CD4-positive, CD25-positive, alpha-beta regulatory T cell (primary cell): ENCODE data around the gene CNOT4. TPM values are rescaled to one million over a fixed set of nuclear protein-coding genes. Genes with fewer than 3 reads are reported as not detected.
A peak's percentile ranks its signal among the peaks of the same experiment; 100 is the strongest.
"Not testable (repeated sequence)": the region's sequence is repeated elsewhere in the genome, so short reads cannot be mapped to it uniquely, and the experiment has no call there.

Experiments used
- ATAC-seq, 2 donors: fragments of 150-1000 bp; cut with Tn5 transposase; one replicate each; pipeline ENCODE4 v1.10.0; 2021; ENCODE audit warnings: low read depth in 2 of 2, moderate number of reproducible peaks in 2 of 2, moderate library complexity in 1 of 2
- DNase-seq, 3 donors: peaks; one replicate each; pipeline versions ENCODE4 v3.0.0 to v3.0.0-alpha.2; 2012 to 2022; ENCODE audit warnings: mixed read lengths in 1 of 3
- H3K27ac ChIP-seq: one replicate; pipeline ENCODE4 v1.7.0; 2013; ENCODE audit warnings: mild to moderate bottlenecking, low read length; ENCODE audit not compliant: insufficient read depth, poor library complexity, severe bottlenecking
- H3K27me3 ChIP-seq: one replicate; pipeline ENCODE4 v1.7.0; 2013; ENCODE audit warnings: low read length; ENCODE audit not compliant: control insufficient read depth, insufficient read depth
- H3K36me3 ChIP-seq: one replicate; pipeline ENCODE4 v1.7.0; 2013; ENCODE audit warnings: mild to moderate bottlenecking, low read length, moderate library complexity; ENCODE audit not compliant: control insufficient read depth, insufficient read depth
- H3K4me1 ChIP-seq: 2 replicates; pipeline ENCODE4 v1.7.0; 2013; ENCODE audit warnings: mild to moderate bottlenecking, low read length; ENCODE audit not compliant: insufficient read depth, control insufficient read depth, poor library complexity, severe bottlenecking
- H3K4me3 ChIP-seq: one replicate; pipeline ENCODE4 v1.7.0; 2013; ENCODE audit warnings: low read depth, mild to moderate bottlenecking, low read length, moderate library complexity
- H3K9me3 ChIP-seq, 2 experiments: 1 replicate in 1 of 2; 2 replicates in 1 of 2; pipeline ENCODE4 v1.7.0; 2013; ENCODE audit warnings: low read length in 2 of 2, mild to moderate bottlenecking in 1 of 2, moderate library complexity in 1 of 2; ENCODE audit not compliant: control insufficient read depth in 2 of 2
- H3K27ac Mint-ChIP-seq, 3 donors: one replicate each; pipeline ENCODE4 v1.8.0; 2020 to 2022; ENCODE audit warnings: mild to moderate bottlenecking in 3 of 3, mixed read lengths in 3 of 3, moderate library complexity in 2 of 3
- H3K27me3 Mint-ChIP-seq: one replicate; pipeline ENCODE4 v1.8.0; 2022; ENCODE audit warnings: mild to moderate bottlenecking, mixed read lengths
- H3K36me3 Mint-ChIP-seq: one replicate; pipeline ENCODE4 v1.8.0; 2020; ENCODE audit warnings: mixed read lengths
- H3K4me1 Mint-ChIP-seq, 4 donors: one replicate each; pipeline ENCODE4 v1.8.0; 2020 to 2022; ENCODE audit warnings: mixed read lengths in 4 of 4, mild to moderate bottlenecking in 1 of 4
- H3K4me3 Mint-ChIP-seq, 4 donors: one replicate each; pipeline ENCODE4 v1.8.0; 2020 to 2022; ENCODE audit warnings: mild to moderate bottlenecking in 4 of 4, mixed read lengths in 4 of 4, moderate library complexity in 3 of 4
- H3K9me3 Mint-ChIP-seq, 7 donors: one replicate each; pipeline ENCODE4 v1.8.0; 2020 to 2022; ENCODE audit warnings: mixed read lengths in 7 of 7, mild to moderate bottlenecking in 3 of 7, moderate library complexity in 2 of 7
- polyA plus RNA-seq, 4 donors: library from polyadenylated mRNA; unstranded; fragments of 300-500 nt; fragmentation: Illumina TruSeq; gene quantifications; one replicate each; pipeline ENCODE4 v1.2.3, GENCODE V29; 2021
- total RNA-seq: library from RNA; stranded (reverse); gene quantifications from one replicate; pipeline ENCODE4 v1.2.3, GENCODE V29; 2022

CNOT4 gene
- total and polyA plus RNA-seq, 5 donors from 2014 or later: 12.0 to 43.4 (median 13.2) TPM

DNA sequence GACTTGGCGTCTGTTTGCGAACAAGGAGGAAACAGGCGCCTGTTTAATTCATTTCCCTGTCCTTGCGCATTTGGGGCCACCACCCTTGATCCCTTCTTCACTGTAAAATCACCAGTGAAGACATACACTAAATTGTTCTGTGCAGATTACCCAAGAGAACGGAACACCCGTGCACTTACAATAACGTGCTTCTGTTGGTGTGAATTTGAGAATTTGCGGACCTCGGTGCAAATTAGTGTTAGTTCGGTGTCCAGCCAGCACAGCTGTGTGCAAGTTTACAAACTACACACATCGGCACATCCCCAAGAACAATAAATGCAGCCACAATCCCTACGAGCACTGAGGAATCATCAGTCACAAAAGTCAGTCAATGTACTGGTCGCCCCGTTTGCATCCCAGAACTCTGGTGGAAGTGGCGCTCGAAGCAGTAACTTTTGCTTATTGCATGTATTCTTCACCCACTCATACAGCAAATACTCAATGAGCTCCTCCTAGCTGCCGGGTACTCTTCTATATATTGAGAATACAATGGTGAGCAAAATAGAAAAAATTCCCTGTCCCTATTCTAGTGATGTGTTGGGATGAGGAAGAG, 786 bp upstream of the CNOT4 start:
- H3K9me3 Mint-ChIP-seq: peaks cover 0 to 1% (median 0%) of the 10 kb centered on the region in 7 donors
- Histone ChIP-seq H3K4me3 (peak overlapping the region; percentile 82), H3K9me3 (no peaks in the 10 kb centered on the region), H3K27me3 (no peaks in the 10 kb centered on the region), H3K4me1 (peaks cover 32% of the 10 kb centered on the region), H3K36me3 (no peaks in the 10 kb centered on the region), H3K27ac (peak overlapping the region; percentile 95)
- H3K4me1 Mint-ChIP-seq: peaks cover 6 to 13% (median 7%) of the 10 kb centered on the region in 4 donors
- ATAC-seq: no peak
- no peak overlapping the region for H3K27ac Mint-ChIP-seq
- H3K4me3 Mint-ChIP-seq: no peak overlapping the region
- H3K27me3 Mint-ChIP-seq: no peaks in the 10 kb centered on the region
- H3K36me3 Mint-ChIP-seq: no peaks in the 10 kb centered on the region
- DNase-seq: peak in 1 of 3 donors; percentile 5

- no peak overlapping the region for H3K27ac Mint-ChIP-seq
- Histone ChIP-seq H3K4me3 (peak overlapping the region; percentile 90), H3K36me3 (peaks cover 7% of the 10 kb centered on the region), H3K4me1 (peaks cover 32% of the 10 kb centered on the region), H3K27ac (peak overlapping the region; percentile 95), H3K27me3 (no peaks in the 10 kb centered on the region), H3K9me3 (no peaks in the 10 kb centered on the region)
- no peaks in the 10 kb centered on the region for H3K9me3 Mint-ChIP-seq
- H3K27me3 Mint-ChIP-seq: no peaks in the 10 kb centered on the region
- no peak for ATAC-seq
- H3K4me1 Mint-ChIP-seq: peaks cover 7 to 19% (median 10%) of the 10 kb centered on the region in 4 donors
- DNase-seq: no peak
- H3K36me3 Mint-ChIP-seq: no peaks in the 10 kb centered on the region
- H3K4me3 Mint-ChIP-seq: no peak overlapping the region
These were observed 388 bp downstream of the CNOT4 start for GRCh38 chr7:135509589-135509838.

DNA sequence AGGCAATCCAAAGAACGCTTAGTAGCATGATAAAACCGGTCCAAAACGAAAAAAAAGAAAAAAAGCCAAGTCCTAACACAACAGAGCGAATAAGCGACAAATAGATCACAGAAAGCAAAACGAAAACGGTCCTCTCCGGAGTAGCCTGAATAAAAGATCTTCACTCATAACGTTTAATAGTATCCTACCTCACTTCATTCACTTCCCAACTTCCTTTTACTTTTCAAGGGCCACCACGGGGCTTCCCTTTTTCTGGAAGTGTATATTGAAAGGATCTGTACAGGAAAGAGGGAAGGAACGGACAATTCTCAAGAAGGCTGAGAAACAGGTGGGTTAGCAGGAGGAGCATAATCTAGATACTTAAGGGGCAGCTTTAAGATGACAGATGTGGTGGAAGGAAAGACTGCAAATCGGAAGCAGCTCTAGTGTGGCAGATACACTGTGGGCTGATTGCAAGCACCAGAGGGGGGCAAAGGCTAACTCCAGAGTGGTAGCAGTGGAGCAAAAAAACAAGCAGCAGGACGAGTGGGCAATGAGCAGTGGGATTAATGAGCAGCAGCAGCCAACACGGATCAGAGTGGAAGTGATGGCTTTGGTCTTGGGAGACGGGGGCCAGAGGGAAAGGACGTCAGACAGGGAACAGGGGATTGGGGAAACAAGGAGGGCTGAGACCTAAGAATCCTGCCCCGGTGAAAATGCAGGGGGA, 866 bp downstream of the CNOT4 start:
- H3K9me3 Mint-ChIP-seq: no peaks in the 10 kb centered on the region
- H3K27ac Mint-ChIP-seq: peak overlapping the region in 1 of 3 donors; percentile 54
- no peak for ATAC-seq
- H3K36me3 Mint-ChIP-seq: no peaks in the 10 kb centered on the region
- Histone ChIP-seq H3K4me3 (peak overlapping the region; percentile 90), H3K36me3 (peaks cover 7% of the 10 kb centered on the region), H3K9me3 (no peaks in the 10 kb centered on the region), H3K27me3 (no peaks in the 10 kb centered on the region), H3K4me1 (peaks cover 32% of the 10 kb centered on the region), H3K27ac (peak overlapping the region; percentile 95)
- H3K4me1 Mint-ChIP-seq: peaks cover 7 to 20% (median 10%) of the 10 kb centered on the region in 4 donors
- no peaks in the 10 kb centered on the region for H3K27me3 Mint-ChIP-seq
- H3K4me3 Mint-ChIP-seq: no peak overlapping the region
- DNase-seq: peak; percentile 4 to 65 (median 32)

GRCh38 chr7:135501402-135501801, 8.5 kb downstream of the CNOT4 start:
- DNase-seq: no peak
- no peaks in the 10 kb centered on the region for H3K9me3 Mint-ChIP-seq
- no peak overlapping the region for H3K4me3 ChIP-seq
- no peak for ATAC-seq
- no peak overlapping the region for H3K27ac Mint-ChIP-seq
- peaks cover 13% of the 10 kb centered on the region for H3K4me1 ChIP-seq
- peaks cover 32 to 69% (median 44%) of the 10 kb centered on the region in 4 donors for H3K4me1 Mint-ChIP-seq
- H3K27ac ChIP-seq: no peak overlapping the region
- H3K27me3 ChIP-seq: no peaks in the 10 kb centered on the region
- H3K36me3 ChIP-seq: peaks cover 7% of the 10 kb centered on the region
- peaks cover 6% of the 10 kb centered on the region for H3K36me3 Mint-ChIP-seq
- no peaks in the 10 kb centered on the region for H3K27me3 Mint-ChIP-seq
- no peak overlapping the region for H3K4me3 Mint-ChIP-seq
- no peaks in the 10 kb centered on the region for H3K9me3 ChIP-seq

DNA sequence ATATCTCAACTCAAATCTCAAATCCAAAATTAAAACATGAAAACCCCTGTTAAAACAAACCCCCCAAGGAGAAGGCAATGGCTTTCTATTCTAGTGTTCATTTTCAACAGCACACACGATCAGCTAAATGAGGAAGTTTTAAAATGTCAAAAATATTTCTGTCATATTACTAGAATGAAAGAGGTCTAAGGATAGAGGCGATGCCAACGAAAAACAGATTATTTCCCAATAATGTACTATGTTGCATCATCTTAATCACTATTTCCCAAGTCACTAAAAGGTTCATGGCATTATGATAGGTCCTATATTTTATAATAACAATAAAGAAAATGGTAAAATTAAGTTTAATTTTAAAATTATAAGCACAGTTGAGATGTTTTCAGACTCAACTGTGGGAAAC, 10.1 kb downstream of the CNOT4 start:
- H3K4me1 ChIP-seq: peaks cover 13% of the 10 kb centered on the region
- no peak overlapping the region for H3K27ac ChIP-seq
- H3K4me1 Mint-ChIP-seq: peaks cover 38 to 66% (median 48%) of the 10 kb centered on the region in 4 donors
- no peaks in the 10 kb centered on the region for H3K27me3 ChIP-seq
- H3K36me3 Mint-ChIP-seq: peaks cover 6% of the 10 kb centered on the region
- no peaks in the 10 kb centered on the region for H3K27me3 Mint-ChIP-seq
- no peak for ATAC-seq
- no peak overlapping the region for H3K4me3 ChIP-seq
- no peaks in the 10 kb centered on the region for H3K9me3 ChIP-seq
- DNase-seq: no peak
- H3K27ac Mint-ChIP-seq: no peak overlapping the region
- no peak overlapping the region for H3K4me3 Mint-ChIP-seq
- peaks cover under 1% of the 10 kb centered on the region for H3K36me3 ChIP-seq
- no peaks in the 10 kb centered on the region for H3K9me3 Mint-ChIP-seq

DNA sequence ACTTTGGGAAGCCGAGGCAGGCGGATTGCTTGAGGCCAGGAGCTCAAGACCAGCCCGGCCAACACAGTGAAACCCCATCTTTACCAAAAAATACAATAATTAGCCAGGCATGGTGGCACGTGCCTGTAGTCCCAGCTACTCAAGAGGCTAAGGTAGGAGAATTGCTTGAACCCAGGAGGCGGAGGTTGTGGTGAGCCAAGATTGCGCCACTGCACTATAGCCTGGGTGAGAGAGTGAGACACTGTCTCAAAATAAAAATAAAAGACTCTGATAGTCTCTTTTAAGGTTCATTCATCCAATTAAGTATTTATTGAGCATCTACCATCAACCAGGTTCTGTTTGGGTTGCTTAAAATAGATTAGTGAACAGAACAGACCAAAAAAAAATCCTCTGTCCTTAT, 12.7 kb downstream of the CNOT4 start:
- H3K27ac Mint-ChIP-seq: peak overlapping the region in 2 of 3 donors; percentile 1 to 9
- not testable (repeated sequence) for H3K9me3 ChIP-seq, H3K27me3 ChIP-seq, H3K27ac ChIP-seq, H3K4me3 Mint-ChIP-seq, DNase-seq, H3K27me3 Mint-ChIP-seq, H3K4me3 ChIP-seq, ATAC-seq, H3K36me3 ChIP-seq, H3K9me3 Mint-ChIP-seq, H3K36me3 Mint-ChIP-seq
- H3K4me1 ChIP-seq: peaks cover 13% of the 10 kb centered on the region
- H3K4me1 Mint-ChIP-seq: peaks cover 47 to 58% (median 53%) of the 10 kb centered on the region in 4 donors

- no peaks in the 10 kb centered on the region for H3K9me3 Mint-ChIP-seq
- H3K36me3 Mint-ChIP-seq: no peaks in the 10 kb centered on the region
- H3K4me3 ChIP-seq: no peak overlapping the region
- H3K4me1 Mint-ChIP-seq: peaks cover 25 to 32% (median 28%) of the 10 kb centered on the region in 4 donors
- H3K36me3 ChIP-seq: peaks cover 4% of the 10 kb centered on the region
- DNase-seq: no peak
- ATAC-seq: no peak
- no peaks in the 10 kb centered on the region for H3K9me3 ChIP-seq
- H3K4me3 Mint-ChIP-seq: peak overlapping the region in 1 of 4 donors; percentile 6
- peaks cover 9% of the 10 kb centered on the region for H3K4me1 ChIP-seq
- H3K27ac Mint-ChIP-seq: no peak overlapping the region
- no peaks in the 10 kb centered on the region for H3K27me3 Mint-ChIP-seq
- no peak overlapping the region for H3K27ac ChIP-seq
- H3K27me3 ChIP-seq: no peaks in the 10 kb centered on the region
These were observed 16.5 kb downstream of the CNOT4 start for GRCh38 chr7:135493362-135493761.

- H3K36me3 Mint-ChIP-seq: no peaks in the 10 kb centered on the region
- no peak for DNase-seq
These were observed 17.8 kb downstream of the CNOT4 start for GRCh38 chr7:135492151-135492550.

More at GRCh38 chr7:135492151-135492550, 17.8 kb downstream of the CNOT4 start:
- Histone ChIP-seq H3K36me3 (peaks cover 4% of the 10 kb centered on the region), H3K4me3 (no peak overlapping the region), H3K4me1 (peaks cover 10% of the 10 kb centered on the region), H3K27me3 (no peaks in the 10 kb centered on the region), H3K27ac (no peak overlapping the region), H3K9me3 (no peaks in the 10 kb centered on the region)
- Mint-ChIP-seq H3K4me1 (peaks cover 18 to 24% (median 23%) of the 10 kb centered on the region in 4 donors), H3K27me3 (no peaks in the 10 kb centered on the region), H3K27ac (no peak overlapping the region), H3K9me3 (no peaks in the 10 kb centered on the region), H3K4me3 (no peak overlapping the region)
- no peak for ATAC-seq
